CD4-positive, alpha-beta T cell treated with Interleukin-15 for 4 hours (primary cell): ENCODE measurements around the gene ZNF19.

Experiments
- DNase-seq: peaks from one replicate; pipeline ENCODE4 v3.0.0-alpha.2; 2020; ENCODE audit warnings: low spot score

ZNF19 gene

DNA sequence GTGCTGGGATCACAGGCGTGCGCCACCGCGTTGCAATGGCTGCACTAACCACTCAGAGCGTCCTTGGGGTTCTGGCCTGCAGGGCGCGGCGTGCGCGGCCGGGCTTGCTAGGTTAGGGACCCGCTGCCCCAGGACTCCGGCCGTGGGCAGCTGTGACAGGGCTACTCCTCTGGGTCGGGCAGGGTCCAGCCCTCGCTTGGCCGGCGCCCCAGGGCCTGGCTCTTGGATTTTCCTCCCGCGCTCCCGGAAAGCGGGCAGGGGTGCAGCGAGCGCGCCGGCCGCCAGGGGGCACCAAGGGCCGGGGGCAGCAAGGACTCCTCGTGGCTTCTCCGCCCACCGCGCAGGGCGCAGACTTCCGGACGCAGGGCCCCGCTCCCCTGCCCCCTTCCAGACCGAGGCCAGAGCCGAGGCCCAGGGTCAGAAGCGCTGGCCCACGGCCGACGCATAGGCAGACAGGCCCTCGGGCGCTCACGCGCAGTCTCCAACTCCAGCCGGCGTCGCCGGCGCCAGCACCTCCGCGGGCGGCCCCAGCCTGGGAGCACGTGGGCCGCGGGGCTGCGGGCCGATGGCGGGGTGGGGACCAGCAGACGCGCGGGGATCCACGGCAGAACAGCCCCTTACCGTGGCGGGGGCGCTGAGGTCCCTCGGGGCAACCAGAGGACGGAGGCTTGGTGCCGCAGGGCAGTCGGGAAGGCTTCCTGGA, 47.6 kb downstream of the ZNF19 start:
- DNase-seq, result no peak

DNA sequence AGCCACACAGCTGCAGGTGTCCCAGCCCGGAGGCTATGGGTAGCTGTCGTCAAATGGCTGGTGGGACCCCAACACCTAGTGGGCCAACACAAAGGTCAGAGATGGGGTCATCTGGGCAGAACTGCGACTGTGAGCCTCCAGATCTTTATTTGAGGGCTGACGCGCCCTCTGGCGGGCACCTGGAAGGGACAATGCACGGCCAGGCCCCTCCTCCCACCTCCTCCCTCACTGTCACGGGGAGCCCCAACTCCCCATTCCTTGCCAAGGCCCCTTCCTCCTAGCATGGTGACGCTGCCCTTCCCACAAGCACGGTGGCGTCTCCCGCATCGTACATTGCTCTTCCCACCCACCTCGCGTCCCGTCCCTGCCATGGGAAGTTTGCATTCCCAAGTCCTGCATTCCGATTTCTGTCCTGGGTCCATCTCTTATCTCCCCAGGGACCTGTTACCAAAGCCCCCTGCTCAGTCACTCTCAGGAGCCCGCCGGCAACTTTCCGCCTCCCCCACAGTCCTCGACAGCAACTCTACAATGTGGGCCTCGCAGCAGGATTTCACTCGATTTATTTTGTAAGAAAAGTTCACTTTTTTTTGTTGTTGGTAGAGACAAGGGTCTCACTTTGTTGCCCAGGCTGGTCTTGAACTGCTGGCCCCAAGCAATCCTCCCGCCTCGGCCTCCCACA, 48.3 kb downstream of the ZNF19 start:
- no peak for DNase-seq

DNA sequence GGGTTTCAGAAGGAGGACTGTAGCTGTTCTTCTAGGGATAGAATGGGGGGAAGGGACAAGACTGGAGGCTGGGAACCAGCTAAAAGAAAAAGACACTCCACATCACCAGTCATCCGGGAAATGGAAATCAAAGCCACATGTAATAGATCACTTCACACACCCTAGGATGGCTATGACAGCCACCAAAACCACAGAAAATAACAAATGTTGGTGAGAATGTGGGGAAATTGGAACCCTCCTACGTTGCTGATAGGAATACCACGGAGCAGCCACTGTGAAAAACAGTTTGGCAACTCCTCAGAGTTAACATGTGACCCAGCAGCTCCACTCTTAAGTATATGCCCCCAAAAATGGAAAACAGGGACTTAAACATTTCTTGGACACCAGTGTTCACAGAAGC, 49.6 kb downstream of the ZNF19 start:
- no peak for DNase-seq

DNA sequence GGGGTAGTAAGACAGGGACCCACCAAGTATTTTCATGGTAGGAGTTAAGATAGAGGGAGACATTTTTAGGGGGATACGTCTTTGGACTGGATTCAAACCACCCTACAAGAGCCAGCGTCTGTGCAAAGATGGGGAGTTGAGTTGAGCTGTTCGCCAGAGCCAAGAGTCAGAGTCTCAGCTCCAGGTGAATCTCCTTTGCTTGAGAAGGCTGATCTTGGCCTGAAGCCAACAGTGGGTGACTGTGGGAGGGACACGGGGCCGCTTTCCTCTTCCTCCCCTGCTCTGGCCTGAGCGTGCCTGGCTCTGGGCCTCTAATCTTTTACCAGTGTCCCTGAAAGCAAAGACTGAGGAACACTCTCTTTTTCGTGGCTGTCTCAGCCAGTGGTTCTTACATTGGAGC, 52.7 kb downstream of the ZNF19 start:
- DNase-seq, result no peak

DNA sequence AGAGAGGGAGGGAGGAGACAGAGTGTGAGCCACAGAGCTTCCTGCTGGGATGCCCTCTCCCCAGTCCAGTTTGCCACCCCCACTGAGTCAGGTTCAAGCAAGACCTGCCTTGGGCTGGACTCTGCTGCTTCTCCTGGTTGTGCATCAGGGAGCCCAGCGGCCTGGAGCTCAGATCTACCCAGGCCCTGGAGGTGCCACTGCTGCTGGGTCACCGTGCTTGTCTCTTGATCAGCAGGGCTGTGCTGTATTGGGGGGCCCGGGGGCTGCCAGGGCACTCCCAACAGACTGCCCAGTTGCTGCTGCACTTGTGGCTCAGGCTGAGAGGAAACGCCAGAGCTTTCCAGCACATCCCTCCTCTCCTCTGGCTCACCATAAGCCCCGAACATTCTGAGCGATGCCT, 56.2 kb downstream of the ZNF19 start:
- no peak for DNase-seq

DNA sequence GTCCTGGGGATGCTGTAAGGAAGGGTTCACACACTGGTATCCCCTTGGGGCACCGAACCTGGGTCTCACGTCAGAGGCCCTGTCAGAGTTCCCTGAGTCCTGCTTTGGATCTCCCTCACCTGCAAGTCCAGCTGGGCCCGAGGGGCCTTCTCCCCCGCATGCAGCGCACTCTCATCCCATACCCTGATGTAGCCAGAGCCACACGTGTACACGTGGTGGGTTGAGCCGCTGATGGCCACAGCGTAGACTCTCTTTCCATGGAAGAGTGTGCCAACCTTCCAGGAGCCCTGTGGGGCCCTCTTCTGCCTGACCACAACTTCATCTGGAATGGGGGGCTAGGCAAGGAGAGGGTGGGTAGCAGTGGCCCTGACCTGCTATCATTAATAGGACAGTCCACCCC, 57.1 kb downstream of the ZNF19 start:
- DNase-seq, result no peak

DNA sequence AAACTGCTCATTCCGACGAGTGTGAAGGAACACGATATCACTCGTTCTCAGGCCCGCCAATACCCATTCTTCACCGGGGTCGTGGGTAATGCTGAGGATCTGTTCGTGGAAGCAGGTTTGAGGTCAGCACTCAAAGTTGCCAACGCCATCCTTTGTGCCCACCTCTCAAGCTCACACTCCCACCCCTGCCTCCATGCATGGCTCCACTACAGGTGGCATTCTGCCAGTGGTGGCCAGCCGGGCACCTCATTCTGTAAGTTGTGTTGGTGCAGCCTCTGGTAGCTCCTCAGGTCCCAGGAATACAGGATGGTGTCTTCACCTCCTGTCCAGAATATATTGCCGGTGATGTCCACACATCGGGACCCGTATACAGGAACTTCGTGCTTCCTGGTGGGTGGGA, 57.9 kb downstream of the ZNF19 start:
- DNase-seq, result no peak

DNA sequence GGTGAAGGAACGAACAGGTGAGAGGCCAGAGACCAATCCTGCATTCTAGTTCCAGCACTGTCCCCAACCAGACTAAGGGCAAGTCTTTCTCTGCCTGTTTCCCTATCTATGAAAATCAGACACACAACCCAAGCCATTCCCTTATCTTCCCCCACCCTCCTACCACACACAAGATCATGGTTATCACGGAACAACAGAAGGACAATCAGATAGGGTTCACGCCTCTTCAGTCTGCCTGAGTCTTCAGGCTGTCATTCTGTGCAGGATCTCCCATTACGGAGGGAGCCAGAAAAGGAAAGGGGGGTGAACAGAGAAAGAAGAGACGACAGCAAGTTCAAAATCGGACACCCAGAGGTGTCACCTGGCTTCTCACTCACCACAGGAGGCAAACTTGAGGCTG, 58.4 kb downstream of the ZNF19 start:
- DNase-seq, result no peak

DNA sequence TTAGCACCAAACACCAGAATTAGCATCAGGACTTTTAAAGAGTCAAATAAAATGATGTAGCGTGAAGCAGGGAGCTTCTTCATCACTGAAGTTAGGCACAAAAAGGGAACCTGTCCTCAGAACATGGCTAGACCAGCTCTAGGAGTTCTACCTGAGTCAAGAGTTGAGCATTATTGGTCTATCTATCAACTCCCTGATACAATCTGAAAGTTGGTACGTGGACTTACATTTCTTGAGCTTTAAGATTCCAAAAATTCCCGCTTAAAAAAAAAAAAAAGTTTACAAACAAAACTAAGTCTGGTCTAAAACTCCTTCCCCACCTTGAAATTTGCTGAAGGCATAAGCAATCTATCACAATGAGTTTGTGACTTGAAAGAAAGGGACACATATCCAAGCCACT, 59.5 kb downstream of the ZNF19 start:
- DNase-seq, result no peak

DNA sequence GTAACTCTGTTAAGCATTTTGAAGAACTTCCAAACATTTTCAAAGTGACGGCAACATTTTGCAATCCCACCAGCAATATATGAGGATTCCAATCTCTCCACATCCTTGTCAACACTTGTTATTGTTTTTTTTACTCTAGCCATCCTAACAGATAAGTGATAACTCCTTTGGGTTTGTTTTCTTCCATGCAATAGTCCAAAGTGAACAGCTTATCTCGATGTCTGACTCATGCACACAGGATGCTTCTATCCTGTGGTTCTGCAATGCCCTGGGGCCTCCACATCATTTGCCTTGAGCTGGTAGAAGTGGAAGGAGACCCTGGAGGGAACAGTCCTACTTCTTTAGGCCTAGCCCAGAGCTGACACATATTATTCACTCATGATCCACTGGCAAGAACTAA, 60.2 kb downstream of the ZNF19 start:
- no peak for DNase-seq

DNA sequence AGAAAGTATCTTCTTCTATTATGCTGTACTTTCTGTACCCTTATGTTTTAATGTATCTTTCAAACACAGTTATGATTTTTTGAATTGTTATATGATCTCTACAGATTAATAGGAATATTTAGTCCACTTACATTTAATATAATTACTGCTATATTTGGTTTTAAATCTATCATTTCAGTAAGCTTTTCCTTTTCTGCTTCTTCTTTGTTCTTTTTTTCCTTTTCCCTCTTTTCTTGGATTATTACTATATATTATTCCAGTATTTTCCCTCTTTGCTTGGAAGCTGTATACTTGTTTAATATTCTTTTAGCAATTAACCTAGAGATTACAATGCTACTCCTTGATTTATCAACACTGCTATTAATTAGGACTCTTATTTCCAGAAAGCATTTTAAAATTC, 60.7 kb downstream of the ZNF19 start:
- no peak for DNase-seq

DNA sequence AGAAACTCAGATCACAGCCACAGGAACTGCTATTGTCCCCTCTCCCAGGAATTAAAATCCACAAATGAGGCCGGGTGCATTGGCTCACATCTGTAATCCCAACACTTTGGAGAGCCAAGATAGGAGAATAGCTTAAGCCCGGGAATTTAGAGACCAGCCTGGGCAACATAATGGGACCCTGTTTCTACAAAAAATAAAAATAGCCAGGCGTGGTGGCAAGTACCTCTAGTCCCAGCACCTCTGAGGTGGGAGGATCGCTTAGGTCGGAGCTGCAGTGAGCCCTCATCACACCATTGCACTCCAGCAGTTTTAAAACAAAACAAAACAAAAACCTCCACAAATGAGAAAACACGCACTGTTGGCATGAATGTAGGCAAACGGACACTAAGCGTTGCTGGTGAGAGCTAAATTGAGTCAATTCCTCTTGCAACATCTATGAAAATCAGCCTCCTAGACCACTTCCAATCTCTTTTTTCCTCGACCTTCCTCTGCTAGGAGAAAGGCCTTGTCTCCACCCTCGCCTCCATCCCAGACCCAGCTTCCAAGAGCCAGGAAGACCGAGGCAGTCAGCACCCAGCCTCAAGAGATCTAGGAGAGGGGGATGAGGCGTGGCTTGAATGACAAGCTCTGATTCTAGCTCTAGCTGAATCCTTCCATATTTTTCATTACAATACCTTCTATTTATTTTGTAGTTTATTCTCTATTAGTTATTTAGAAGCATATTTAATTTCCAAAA, 62.1 kb downstream of the ZNF19 start:
- no peak for DNase-seq

DNA sequence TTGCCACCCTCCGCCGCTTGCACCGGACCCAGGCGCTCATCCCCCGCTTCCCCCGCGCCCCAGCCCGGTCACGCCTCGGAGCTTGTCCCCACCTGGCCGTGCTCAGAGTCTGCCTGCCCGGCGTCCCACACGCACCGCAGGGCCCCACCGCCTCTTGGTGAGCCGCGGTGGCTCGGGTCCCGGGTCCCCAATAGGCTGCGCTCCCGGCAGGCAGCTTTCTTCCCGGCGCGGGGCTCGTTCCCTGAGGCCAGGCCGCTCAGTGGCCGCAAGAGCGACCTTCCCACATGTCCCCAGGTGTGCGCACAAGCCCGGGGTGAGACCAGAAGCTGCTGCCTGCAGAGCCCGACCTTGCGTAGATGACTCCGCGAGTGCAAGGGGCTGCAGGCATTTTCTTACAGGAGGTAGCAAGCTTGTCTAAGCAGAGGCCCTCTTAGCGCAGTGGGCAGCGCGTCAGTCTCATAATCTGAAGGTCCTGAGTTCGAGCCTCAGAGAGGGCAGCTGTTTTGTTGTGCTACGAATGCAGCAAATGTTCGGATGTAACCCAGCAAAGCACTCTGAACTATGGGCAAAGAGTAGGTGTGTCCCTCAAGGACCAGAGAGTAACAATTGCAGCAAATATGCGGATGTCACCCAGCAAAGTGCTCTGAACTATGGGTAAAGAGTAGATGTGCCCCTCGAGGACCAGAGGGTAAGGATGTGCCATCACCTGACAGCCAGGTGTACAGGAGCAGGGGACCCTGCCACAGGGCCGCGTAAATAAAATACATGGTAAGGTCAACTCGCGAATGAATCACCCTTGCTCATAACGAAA, 62.9 kb downstream of the ZNF19 start:
- no peak for DNase-seq

DNA sequence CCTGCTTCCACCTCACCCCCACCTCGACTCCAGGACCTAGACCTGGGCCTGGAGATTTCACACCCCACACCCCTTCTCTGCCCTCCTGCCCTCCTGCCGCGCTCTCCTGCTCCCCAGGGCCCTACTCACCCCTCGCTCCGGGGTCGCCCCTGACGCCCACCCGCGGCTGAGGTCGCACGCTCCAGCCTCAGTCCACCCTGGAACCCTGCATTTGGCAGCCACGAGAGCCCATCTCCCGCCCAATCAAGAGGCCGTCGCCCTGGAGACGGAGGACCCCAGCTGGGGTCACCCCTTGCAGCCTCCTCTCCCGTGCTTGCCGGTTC, 63.4 kb downstream of the ZNF19 start:
- DNase-seq, result no peak

DNA sequence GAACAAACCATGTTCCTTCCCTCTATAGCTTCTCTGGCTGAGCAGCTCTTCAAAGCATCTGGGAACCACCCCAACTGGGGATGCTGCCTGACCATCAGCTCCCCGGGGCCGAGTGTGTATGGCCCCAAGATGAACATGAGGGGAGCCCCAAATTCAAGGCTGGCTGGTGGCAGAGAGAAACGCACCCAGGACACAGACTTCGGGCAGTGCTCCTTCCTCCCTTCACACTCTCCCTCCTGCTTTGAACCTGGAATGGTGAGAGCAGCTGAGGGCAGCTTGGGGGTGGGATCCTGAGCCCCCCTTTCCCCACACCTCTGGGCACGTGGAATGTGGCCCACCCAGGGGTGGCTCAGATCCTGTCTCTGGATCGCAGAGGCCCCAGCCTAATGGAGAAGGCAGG, 64.5 kb downstream of the ZNF19 start:
- no peak for DNase-seq

DNA sequence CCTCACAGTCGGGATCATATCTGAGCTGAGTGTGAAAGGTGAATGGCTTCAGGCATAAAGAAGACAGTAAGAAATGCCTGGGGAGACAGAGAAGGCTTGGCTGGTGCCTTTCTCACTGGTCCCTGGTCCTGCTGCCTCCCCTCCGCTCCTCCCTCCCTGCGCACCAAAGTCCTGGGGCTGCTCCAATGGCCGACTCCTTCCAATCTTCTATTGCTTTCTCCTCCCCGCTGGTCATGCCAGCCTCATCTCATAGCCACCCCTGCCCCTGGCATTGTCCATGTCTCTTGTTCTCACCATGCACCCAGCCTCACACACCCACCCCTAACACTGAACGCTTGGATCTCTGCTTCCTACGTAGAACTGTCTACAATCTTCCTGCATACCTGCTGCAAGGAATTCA, 65.3 kb downstream of the ZNF19 start:
- DNase-seq, result no peak
